GM19328 (cell line): ENCODE results near the gene AXIN2.

Experiments
- ATAC-seq: cut with Tn5 transposase; IDR thresholded peaks from one replicate; pipeline ENCODE4 v1.9.1; 2021; ENCODE audit warnings: mild to moderate bottlenecking, moderate library complexity; ENCODE audit not compliant: unreplicated experiment

Gene AXIN2, protein sequence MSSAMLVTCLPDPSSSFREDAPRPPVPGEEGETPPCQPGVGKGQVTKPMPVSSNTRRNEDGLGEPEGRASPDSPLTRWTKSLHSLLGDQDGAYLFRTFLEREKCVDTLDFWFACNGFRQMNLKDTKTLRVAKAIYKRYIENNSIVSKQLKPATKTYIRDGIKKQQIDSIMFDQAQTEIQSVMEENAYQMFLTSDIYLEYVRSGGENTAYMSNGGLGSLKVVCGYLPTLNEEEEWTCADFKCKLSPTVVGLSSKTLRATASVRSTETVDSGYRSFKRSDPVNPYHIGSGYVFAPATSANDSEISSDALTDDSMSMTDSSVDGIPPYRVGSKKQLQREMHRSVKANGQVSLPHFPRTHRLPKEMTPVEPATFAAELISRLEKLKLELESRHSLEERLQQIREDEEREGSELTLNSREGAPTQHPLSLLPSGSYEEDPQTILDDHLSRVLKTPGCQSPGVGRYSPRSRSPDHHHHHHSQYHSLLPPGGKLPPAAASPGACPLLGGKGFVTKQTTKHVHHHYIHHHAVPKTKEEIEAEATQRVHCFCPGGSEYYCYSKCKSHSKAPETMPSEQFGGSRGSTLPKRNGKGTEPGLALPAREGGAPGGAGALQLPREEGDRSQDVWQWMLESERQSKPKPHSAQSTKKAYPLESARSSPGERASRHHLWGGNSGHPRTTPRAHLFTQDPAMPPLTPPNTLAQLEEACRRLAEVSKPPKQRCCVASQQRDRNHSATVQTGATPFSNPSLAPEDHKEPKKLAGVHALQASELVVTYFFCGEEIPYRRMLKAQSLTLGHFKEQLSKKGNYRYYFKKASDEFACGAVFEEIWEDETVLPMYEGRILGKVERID

DNA sequence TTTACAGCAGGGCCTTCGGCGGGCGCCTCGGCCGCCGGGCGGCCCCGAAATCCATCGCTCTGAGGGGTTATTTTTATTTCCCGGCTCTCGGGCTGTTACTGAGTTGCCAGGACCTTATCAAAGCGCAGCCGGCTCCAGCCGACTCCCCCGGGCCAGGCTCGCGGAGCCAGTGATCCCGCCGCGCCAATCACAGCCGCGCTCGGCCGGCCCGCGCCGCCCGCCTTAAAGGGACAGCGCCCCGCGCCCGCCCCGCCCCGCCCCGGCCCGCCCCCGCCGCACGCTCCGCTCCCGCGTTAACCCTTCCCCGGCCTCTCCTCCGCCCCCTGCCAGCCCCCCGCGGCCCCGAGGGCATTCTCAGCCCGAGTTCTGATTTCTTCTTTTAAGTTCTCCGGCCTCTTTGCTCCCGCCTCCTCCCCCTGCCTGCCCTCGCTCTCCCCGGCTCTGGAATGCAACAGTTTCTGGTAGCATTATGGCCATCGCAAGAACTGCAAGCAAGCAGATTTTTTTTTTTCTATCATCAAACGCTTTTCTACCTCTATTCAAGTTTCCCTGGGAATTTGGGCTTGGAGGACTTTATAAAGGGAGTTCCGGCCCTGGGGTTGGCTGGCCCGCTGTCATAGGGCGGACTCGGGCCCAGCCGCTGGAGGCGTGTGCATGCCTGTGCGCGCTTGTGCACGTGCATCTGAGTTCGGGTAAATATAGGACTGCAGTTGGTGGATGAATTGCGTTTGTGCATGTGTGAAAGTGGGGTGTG, at the start of gene AXIN2:
Gene AXIN2, minus strand, starts transcription at position 197 of the 754 bp plus-strand sequence. CDS start 3,028 bp downstream, outside the sequence.
- peak; percentile 77 for ATAC-seq

DNA sequence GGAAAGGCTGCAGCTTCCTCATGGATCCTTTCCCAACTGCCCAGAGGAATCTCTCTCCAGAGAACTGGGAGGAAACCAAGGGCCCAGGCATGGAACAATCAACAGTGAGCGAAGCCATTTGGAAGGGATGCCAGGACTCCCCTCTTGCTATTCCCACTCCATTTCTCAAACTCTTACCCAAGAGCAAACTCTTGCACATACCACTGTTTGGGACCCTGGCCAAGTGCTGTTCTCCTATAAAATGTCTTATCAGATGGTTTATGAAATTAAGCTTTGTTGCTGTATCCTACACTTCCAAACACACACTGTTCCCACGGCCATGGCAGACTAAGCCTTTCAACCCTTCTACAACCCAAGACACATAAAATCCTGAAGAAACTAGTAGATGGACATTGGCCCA, 48.3 kb upstream of the AXIN2 start:
- no peak for ATAC-seq

DNA sequence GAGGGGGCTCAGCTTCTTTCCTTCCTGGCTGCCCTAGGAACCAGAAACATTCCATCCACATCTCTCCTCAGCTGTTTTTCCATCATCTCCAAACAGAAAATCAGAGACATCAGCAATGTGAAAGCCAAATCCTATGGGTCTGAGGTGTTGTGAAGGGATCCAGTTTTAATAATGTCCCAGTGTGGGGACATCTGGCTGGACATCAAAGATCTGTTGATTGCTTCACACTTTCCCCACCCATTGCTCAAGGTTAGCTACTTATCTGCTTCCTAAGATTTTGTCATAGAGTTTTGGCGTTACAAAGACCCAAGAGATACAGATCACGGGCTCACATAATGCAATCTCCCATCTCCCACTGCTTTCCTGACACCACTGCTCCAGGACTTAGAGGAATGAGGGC, 47.8 kb upstream of the AXIN2 start:
- ATAC-seq = no peak

DNA sequence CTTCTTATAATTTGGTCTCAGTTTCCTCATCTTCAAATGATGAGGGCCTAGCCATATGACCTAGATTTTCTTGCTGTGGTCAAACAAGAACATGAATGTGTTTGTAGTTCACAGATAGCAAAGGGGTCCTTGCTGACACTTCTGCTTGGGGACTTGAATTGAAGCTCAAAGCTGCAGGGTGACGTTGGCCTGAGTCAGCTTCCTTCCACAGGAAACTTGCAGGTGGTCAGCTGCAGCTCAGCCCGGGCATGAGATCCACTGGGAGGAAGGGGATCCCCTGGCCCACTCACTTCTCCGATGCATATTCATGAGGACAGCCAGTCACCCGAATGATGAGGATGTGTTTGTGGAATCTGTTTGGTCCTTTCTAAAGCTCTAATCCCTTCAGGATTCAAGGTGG, 42.6 kb upstream of the AXIN2 start:
- ATAC-seq = no peak

- ATAC-seq = no peak
Measured at GRCh38 chr17:65601881-65602280, 40.4 kb upstream of the AXIN2 start.

- ATAC-seq = no peak
Measured at GRCh38 chr17:65601145-65601544, 39.7 kb upstream of the AXIN2 start.

- ATAC-seq = no peak
Measured at GRCh38 chr17:65600518-65600917, 39.1 kb upstream of the AXIN2 start.

DNA sequence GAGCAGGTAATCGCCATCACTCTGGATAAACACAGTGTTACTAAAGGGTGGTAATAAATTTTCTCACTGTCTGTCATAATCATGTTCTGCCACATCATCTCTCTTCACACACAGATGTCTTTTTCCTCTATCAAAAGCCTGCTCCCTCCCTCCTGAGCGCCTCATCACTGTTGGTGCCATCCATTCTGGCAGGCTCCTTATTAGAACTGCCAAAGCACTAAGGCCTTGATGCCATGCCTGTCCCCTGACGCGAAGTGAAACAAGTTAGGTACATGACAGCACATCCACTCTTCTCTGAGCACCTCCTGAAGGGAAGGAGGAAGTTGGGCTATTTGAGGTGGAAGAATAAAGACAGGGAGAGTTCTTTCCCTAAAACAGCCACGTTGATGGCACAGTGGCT, 38.2 kb upstream of the AXIN2 start:
- ATAC-seq = no peak

DNA sequence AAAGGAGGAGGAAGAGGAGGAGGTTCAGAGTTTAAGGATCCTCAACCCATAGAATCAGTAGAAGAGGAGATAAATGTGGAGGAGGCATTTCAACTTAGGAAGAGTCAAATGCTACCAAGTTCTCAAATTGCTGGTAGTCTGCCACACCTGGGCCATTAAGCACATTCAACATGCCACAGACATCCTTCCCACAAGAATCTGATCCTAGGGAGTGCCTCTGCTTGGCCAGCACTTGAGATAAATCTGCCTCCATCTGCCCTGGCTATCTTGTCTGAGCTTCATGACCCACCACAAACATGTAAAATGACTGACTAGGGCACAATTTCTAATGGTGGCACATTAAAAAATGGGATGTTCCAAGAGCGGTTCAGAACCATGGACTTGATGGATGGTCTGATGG, 37.3 kb upstream of the AXIN2 start:
- ATAC-seq = no peak

GRCh38 chr17:65595071-65595656, 33.7 kb upstream of the AXIN2 start:
- no peak for ATAC-seq

GRCh38 chr17:65593855-65594845, 32.7 kb upstream of the AXIN2 start:
- ATAC-seq = no peak

DNA sequence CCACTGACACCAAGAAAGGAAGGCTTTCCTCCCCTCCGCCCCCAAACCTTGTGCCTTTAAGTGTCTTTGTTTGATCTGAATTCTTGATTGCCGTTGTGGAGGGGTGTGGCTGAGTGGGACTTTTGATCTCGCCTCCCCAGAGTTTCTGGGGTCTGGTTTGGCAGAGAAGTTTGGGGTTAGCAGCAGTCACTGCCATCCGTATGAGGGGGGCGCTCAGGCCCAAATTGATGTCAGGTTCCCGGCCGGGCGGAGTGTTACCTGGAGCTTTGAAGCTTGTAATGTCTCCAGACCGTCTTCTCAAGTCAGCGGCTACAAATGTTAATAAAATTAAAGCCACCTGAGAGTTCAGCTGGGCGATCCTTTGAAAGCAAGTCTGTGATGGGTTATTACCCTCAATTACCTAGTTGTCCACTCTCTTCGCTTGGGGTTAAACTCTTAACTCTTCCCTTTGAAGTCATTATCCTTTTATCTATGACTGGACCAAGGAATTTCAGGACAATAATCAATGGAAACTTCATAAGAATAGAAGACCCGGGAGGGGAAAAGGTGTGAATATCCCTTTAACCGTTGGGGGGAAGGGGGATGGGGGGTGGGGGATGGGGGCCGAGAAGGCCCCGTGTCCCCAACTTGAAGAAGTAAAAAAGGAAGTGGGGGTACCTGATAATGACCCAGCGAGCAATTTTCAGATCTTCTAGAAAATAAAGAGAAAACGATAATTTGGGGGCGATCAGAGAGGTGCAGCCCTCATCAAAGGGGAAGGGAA, 31.8 kb upstream of the AXIN2 start:
- no peak for ATAC-seq

- ATAC-seq = no peak
Measured at GRCh38 chr17:65592125-65592965, 30.9 kb upstream of the AXIN2 start.

- ATAC-seq = no peak
Measured at GRCh38 chr17:65589321-65589720, 27.9 kb upstream of the AXIN2 start.

DNA sequence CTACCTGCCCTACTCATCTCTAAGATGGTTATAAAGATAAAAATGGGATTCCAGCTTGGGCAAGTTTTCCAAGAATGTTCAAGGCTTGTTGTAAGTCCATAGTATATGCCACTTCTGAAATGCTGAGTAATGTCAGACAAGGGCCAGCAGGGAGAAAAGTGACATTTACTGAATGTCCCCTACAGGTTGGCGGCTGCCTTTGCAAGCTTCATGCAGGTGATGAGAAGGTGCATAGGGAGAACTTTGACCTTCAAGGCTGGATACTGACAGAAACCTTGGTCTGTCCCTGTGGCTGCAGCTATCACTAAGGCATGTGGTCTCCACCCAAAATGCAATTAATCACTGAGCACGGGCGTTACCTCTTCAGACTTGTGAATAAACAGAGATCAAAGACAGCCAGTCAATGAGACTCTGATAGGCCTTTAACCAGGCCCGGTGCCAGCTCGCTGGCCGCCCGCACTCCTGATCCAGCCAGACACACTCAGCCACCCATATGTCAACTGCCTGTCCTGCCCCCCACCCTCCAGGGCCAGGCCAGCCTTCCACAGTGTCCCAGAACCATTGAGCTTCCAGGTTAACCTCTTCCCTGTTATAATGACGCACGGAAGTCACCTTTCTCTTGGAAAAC, 26.8 kb upstream of the AXIN2 start:
- ATAC-seq = no peak

GRCh38 chr17:65587534-65588180, 26.2 kb upstream of the AXIN2 start:
- ATAC-seq = no peak

DNA sequence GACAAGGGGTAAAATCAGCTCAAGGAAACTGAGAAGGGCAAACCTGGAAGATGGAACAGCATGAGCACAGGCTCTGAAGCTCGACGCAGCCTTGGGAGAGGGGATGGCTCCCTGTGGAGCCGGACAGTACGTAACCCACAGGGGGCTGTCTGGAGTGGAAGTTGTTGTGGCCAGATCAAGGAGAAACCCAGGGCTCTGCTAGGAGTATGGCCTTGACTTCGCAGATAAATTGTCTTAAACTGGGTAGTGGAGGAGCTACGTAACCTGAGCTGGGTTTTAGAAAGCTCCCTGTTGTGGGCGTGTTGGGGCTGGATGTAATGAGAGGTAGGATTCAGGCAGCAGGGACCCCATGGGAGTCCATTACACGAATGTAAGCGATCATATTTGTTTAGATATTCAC, 25.5 kb upstream of the AXIN2 start:
- no peak for ATAC-seq
